A673 (cell line): ENCODE data around the gene ZNF385C. TPM values are rescaled to one million over a fixed set of nuclear protein-coding genes. Genes with fewer than 3 reads are reported as not detected.

Source experiments
- BruUV-seq: library from RNA; stranded (reverse); fragments of 400-500 nt; replicated peaks from 2 replicates; lab custom pipeline; 2021; lab: Mats Ljungman, UMichigan
- CTCF ChIA-PET: fragments of 300-600 bp; sonication (Branson Sonifier 250); formaldehyde crosslinking; loops from one replicate; lab custom pipeline; 2022; ENCODE audit warnings: antibody characterized with exemption; lab: Charles Lee
- POLR2A ChIA-PET: fragments of 300-600 bp; sonication (Branson Sonifier 250); formaldehyde crosslinking; loops from one replicate; lab custom pipeline; 2022; ENCODE audit warnings: antibody characterized with exemption; ENCODE audit not compliant: low non-redundant PET; lab: Charles Lee
- DNase-seq: peaks from one replicate; pipeline ENCODE4 v3.0.0-alpha.2; 2015; ENCODE audit warnings: low spot score
- H3K27ac ChIP-seq: fragments of 200-600 bp; sonication (generic); 2 replicates; pipeline ENCODE4 v1.5.1; 2016; ENCODE audit warnings: mixed run types, low read depth, mild to moderate bottlenecking, mixed read lengths, antibody characterized with exemption, low read length; ENCODE audit not compliant: poor library complexity, severe bottlenecking
- H3K27me3 ChIP-seq: fragments of 200-600 bp; sonication (generic); replicated peaks from 2 replicates; pipeline ENCODE4 v1.6.1; 2017; ENCODE audit warnings: mixed run types, low read depth, mild to moderate bottlenecking, mixed read lengths, antibody characterized with exemption, low read length; ENCODE audit not compliant: insufficient read depth, poor library complexity
- H3K36me3 ChIP-seq: fragments of 200-600 bp; sonication (generic); 2 replicates; pipeline ENCODE4 v1.6.1; 2016; ENCODE audit warnings: mixed run types, mild to moderate bottlenecking, mixed read lengths, antibody characterized with exemption, low read length; ENCODE audit not compliant: insufficient read depth, poor library complexity, severe bottlenecking
- H3K4me1 ChIP-seq: fragments of 200-600 bp; sonication (generic); 2 replicates; pipeline ENCODE4 v1.6.1; 2017; ENCODE audit warnings: mixed run types, mild to moderate bottlenecking, mixed read lengths, antibody characterized with exemption, low read length; ENCODE audit not compliant: insufficient read depth, poor library complexity, severe bottlenecking
- H3K4me3 ChIP-seq: fragments of 200-600 bp; sonication (generic); 2 replicates; pipeline ENCODE4 v1.5.1; 2016; ENCODE audit warnings: low read depth, mixed run types, mild to moderate bottlenecking, mixed read lengths, low read length; ENCODE audit not compliant: poor library complexity, severe bottlenecking
- H3K9me3 ChIP-seq: fragments of 200-600 bp; sonication (generic); 2 replicates; pipeline ENCODE4 v1.6.1; 2016; ENCODE audit warnings: mixed run types, low read depth, mild to moderate bottlenecking, mixed read lengths, antibody characterized with exemption, low read length; ENCODE audit not compliant: poor library complexity, severe bottlenecking
- CTCF ChIP-seq: fragments of 300-800, 200-600 bp; sonication (generic); conservative IDR thresholded peaks from 2 replicates; pipeline ENCODE4 v1.5.1; 2017; ENCODE audit warnings: low read depth, mild to moderate bottlenecking, antibody characterized with exemption, low read length, moderate library complexity, mixed read lengths
- EZH2 ChIP-seq: fragments of 200-600 bp; sonication (generic); IDR thresholded peaks from 2 replicates; pipeline ENCODE4 v1.6.1; 2017; ENCODE audit warnings: borderline replicate concordance, low read depth, mild to moderate bottlenecking, mixed read lengths, antibody characterized with exemption, low read length; ENCODE audit not compliant: poor library complexity, severe bottlenecking
- intact Hi-C: fragments of 100-400 bp; cut with micrococcal nuclease; formaldehyde crosslinking; loops from one replicate; pipeline ENCODE4 v1.10.0; 2022; ENCODE audit not compliant: unreplicated experiment
- total RNA-seq: library from RNA; stranded (reverse); gene quantifications from 2 replicates; pipeline ENCODE4 v1.2.3, GENCODE V29; 2021

ZNF385C gene
- total RNA-seq, 1 experiment from 2014 or later, result 0.17 TPM

- H3K9me3 ChIP-seq, result no peaks in the 10 kb centered on the region
- TF ChIP-seq EZH2, result no peak
- no peak for TF ChIP-seq CTCF
- H3K27me3 ChIP-seq, result no peaks in the 10 kb centered on the region
- POLR2A ChIA-PET, result interaction anchor here (0.6 kb wide), 1 partner anchor 34 kb away, joined by 7 read pairs; no protein-coding TSS in a partner anchor
- intact Hi-C loops, result no loop called here
- CTCF ChIA-PET, result no interaction called here
- H3K4me1 ChIP-seq, result no peaks in the 10 kb centered on the region
- peaks cover 19% of the 10 kb centered on the region for H3K36me3 ChIP-seq
- no TSS peak for BruUV-seq
- DNase-seq, result no peak
- no peak overlapping the region for H3K4me3 ChIP-seq
- no peak overlapping the region for H3K27ac ChIP-seq
Measured at GRCh38 chr17:42000413-42001133, 97.7 kb downstream of the ZNF385C start.

DNA sequence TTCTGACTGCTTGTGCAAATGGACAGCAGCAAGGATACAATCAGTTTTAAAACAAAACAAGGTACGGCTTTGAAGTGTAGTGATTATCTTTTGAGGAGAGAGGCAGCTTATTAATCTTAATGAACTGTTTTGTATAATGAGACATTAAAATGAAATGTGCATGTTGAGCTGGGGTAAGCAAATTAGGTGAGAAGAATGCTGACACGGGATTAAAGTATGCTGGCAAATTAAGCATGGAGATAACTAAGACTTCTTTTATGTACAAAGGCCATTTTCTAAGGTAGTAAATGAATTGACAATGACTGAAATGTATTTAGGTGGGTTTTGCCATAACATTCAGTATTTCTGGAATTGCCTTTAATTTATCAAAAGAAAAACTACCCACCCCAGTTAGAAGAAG lies 99.8 kb downstream of the ZNF385C start:
- no peaks in the 10 kb centered on the region for H3K27me3 ChIP-seq
- CTCF ChIA-PET, result interaction anchor here (0.5 kb wide), 1 partner anchor 272 kb away, joined by 6 read pairs; no protein-coding TSS in a partner anchor
- intact Hi-C loops, result no loop called here
- POLR2A ChIA-PET, result no interaction called here
- TF ChIP-seq CTCF, result no peak
- TF ChIP-seq EZH2, result no peak
- no peak for DNase-seq
- H3K4me1 ChIP-seq, result no peaks in the 10 kb centered on the region
- H3K36me3 ChIP-seq, result peaks cover 33% of the 10 kb centered on the region
- H3K9me3 ChIP-seq, result no peaks in the 10 kb centered on the region
- H3K27ac ChIP-seq, result no peak overlapping the region
- no TSS peak for BruUV-seq
- no peak overlapping the region for H3K4me3 ChIP-seq

- DNase-seq, result no peak
- no TSS peak for BruUV-seq
- H3K9me3 ChIP-seq, result no peaks in the 10 kb centered on the region
Measured at GRCh38 chr17:41996855-41997164, 101.5 kb downstream of the ZNF385C start.

More at GRCh38 chr17:41996855-41997164, 101.5 kb downstream of the ZNF385C start:
- H3K4me1 ChIP-seq, result no peaks in the 10 kb centered on the region
- no peak overlapping the region for H3K4me3 ChIP-seq
- peaks cover 44% of the 10 kb centered on the region for H3K36me3 ChIP-seq
- TF ChIP-seq EZH2, result no peak
- TF ChIP-seq CTCF, result no peak
- intact Hi-C loops, result no loop called here
- POLR2A ChIA-PET, result no interaction called here
- CTCF ChIA-PET, result no interaction called here
- H3K27me3 ChIP-seq, result no peaks in the 10 kb centered on the region
- no peak overlapping the region for H3K27ac ChIP-seq
